Measurements from ENCODE around the gene SPATA31C2.
"Not testable (repeated sequence)": the region's sequence is repeated elsewhere in the genome, so short reads cannot be mapped to it uniquely, and the experiment has no call there.

Gene SPATA31C2

DNA sequence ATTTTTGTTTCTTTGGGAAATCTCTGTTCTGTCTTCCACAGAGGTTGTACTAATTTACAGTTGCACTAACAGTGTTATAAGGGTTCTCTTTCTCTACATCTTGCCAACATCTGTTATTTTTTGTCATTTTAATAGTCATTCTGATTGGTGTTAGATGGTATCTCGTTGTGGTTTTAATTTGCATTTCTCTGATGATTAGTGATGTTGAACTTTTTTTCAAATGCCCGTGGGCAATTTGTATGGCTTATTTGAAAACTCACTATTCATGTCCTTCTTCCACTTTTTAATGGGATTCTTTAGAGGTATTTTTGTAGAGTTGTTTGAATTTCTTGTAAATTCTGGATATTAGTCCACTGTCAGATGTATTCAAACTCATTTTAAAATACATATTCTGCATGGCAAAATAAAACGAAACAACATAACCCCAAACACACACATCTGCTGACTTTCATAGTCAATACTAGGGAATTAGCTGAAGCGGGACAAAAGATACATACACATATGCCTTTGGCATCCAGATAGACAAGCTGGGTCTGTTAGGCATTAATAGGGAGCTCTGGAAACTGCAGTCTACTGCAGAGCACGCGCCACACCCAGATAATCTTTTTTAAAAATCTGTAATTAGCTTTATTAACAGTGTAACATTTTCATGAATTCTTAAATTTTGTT lies 5.8 kb upstream of the SPATA31C2 start:
- no peak overlapping the region for H3K4me3 ChIP-seq (ENCODE audit: low read depth, low read length)
- TF ChIP-seq MYC (IDR thresholded peaks at IDR 0.05; ENCODE audit: low read depth, low read length) = no peak
- TF ChIP-seq, protein P1, sequence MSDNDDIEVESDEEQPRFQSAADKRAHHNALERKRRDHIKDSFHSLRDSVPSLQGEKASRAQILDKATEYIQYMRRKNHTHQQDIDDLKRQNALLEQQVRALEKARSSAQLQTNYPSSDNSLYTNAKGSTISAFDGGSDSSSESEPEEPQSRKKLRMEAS (IDR thresholded peaks at IDR 0.05; ENCODE audit: low read depth, low read length) = no peak
- no peak for TF ChIP-seq POLR2A (IDR thresholded peaks at IDR 0.05; ENCODE audit: extremely low read depth, insufficient read length)
- no peak for TF ChIP-seq CTCF (IDR thresholded peaks at IDR 0.05; ENCODE audit: low read depth, low read length)
- DNase-seq (ENCODE audit: low read depth) = no peak

DNA sequence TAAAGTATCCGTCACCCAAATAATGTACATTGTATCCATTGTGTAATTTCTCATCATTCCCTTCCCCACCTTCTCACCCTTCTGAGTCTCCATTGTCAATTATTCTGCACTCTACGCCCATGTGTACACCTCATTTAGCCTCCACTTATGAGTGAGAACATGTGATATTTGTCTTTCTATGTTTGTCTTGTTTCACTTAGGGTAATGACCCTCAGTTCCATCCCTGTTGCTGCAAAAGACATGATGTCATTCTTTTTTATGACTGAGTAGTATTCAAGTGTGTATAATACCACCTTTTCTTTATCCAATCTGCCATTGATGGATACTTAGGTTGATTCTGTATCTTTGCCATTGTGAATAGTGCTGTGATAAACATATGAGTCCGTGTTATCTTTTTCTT lies 4.9 kb upstream of the SPATA31C2 start:
- no peak for DNase-seq (ENCODE audit: low read depth)
- TF ChIP-seq, protein P1 (IDR thresholded peaks at IDR 0.05; ENCODE audit: low read depth, low read length) = no peak
- no peak for TF ChIP-seq POLR2A (IDR thresholded peaks at IDR 0.05; ENCODE audit: extremely low read depth, insufficient read length)
- no peak overlapping the region for H3K4me3 ChIP-seq (ENCODE audit: low read depth, low read length)

DNA sequence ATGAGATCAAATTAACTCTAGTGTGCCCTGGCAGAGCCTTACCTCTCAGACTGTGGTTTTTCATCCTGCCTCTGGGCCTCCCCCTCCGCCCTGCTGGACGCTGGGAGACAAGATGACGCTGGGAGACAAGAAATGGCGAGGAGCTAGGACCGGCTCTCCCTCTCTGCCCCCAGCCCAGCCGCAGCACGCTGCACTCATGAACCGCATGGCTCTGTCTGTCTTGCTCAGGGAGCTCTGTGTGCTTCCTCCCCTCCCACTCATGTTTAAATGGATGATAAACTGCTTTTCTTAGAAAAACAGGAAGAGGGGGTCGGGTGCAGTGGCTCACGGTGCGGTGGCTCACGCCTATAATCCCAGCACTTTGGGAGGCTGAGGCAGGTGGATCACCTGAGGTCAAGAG lies 4.7 kb downstream of the SPATA31C2 start:
- peak; percentile 51 for DNase-seq (ENCODE audit: low read depth)

DNA sequence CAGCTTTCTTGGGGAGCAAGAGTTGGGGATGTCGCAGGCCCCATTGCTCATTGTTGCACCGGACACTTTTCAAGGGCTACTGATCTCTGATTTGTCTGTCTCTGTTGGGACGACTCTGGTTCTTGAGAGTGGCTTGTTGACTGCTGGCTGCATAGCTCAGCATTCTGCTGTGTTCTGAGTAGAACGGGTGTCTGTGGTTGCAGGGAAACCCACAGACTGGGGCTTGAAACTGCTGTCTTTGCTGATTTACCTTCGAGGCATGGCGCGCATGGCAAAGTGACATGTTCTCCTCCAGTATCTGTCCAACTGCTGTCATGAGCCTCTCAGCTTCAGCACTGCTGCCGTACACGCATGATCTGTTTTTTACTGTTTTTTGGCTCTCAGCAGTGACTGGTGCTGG lies 8.7 kb downstream of the SPATA31C2 start:
- not testable (repeated sequence) for DNase-seq (ENCODE audit: low read depth); H3K4me3 ChIP-seq (ENCODE audit: low read depth, low read length)

More for the DNA sequence above, 4.7 kb downstream of the SPATA31C2 start:
- H3K4me3 ChIP-seq (ENCODE audit: low read depth, low read length) = not testable (repeated sequence)

GRCh38 chr9:88127700-88128300 lies 10.5 kb downstream of the SPATA31C2 start:
- not testable (repeated sequence) for DNase-seq (ENCODE audit: low read depth); H3K4me3 ChIP-seq (ENCODE audit: low read depth, low read length)

DNA sequence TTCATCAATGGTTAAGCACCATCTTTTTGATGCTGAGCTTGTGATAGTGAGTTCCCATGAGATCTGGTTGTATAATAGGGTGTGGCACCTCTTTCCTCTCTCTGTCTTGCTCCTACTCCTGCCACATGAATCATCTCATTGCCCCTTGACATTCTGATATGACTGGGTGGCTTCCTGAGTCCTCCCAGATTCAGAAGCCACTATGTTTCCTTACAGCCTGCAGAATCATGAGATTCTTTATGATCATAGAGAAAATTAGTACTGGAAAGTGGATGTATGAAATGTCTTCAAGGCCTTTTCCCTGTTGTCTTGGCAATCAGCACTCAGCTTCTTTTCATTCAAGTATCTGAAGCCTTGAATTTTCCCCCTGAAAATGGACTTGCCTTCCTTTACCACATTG lies 14.9 kb downstream of the SPATA31C2 start:
- DNase-seq (ENCODE audit: low read depth); H3K4me3 ChIP-seq (ENCODE audit: low read depth, low read length): not testable (repeated sequence)

- not testable (repeated sequence) for DNase-seq (ENCODE audit: low read depth); H3K4me3 ChIP-seq (ENCODE audit: low read depth, low read length)
These were observed 20.2 kb downstream of the SPATA31C2 start for GRCh38 chr9:88118121-88118520.

- not testable (repeated sequence) for H3K4me3 ChIP-seq (ENCODE audit: low read depth, low read length); DNase-seq (ENCODE audit: low read depth)
These were observed 23.2 kb downstream of the SPATA31C2 start for GRCh38 chr9:88114968-88115612.

DNA sequence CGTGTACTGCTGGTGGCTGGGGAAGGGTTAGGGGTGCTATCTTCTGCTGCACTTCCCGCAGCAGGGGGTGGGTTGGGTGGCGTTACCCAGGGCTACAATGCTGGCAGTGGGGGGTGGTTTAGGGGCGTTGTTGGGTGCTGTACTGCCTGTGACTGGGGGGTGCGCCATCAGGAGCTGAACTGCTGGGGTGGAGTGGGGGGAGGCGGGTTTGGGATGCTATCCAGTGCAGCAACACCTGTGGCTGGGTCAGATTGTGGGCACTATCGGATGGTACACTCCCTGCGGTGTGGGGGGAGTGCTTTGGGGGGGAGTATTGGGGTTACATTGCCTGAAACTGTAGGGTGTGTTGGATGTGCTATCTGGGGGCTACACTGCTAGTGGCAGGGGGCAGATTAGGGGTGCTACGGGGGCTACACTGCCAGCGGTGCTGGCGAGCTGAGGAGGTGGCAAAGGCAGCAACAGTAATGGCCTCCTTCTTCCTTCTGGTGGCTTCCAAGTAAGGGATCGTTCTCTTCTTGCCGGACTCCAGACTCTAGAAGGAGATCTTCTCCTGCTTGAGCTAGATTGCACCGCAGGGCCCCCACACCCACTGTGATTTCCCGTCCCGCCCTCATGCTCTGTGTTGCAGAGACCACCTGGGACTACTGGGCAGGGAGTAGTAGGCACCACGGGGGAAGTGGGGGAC lies 23.9 kb downstream of the SPATA31C2 start:
- H3K4me3 ChIP-seq (ENCODE audit: low read depth, low read length); DNase-seq (ENCODE audit: low read depth): not testable (repeated sequence)

GRCh38 chr9:88113156-88114130 lies 24.8 kb downstream of the SPATA31C2 start:
- not testable (repeated sequence) for DNase-seq (ENCODE audit: low read depth); H3K4me3 ChIP-seq (ENCODE audit: low read depth, low read length)

DNA sequence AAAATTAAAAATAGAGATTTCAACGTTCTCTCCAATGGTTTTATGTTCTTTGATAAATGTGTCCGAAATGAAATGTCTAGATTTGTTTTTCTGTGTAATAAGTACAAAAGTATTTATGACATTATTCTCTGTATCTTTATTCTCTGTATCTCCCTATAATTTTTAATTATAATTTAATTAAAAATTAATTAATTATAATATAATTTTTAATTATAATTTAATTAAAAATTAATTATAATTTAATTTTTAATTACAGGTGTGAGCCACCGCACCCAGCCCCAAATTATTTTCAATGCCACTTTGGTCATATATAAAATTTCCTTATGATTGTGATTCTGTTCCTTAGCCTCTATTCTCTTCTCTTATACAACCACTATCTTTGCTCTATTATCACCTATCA lies 28.2 kb downstream of the SPATA31C2 start:
- DNase-seq (ENCODE audit: low read depth) = no peak
- H3K4me3 ChIP-seq (ENCODE audit: low read depth, low read length) = no peak overlapping the region
- TF ChIP-seq, protein P1 (IDR thresholded peaks at IDR 0.05; ENCODE audit: low read depth, low read length) = no peak
- TF ChIP-seq CTCF (IDR thresholded peaks at IDR 0.05; ENCODE audit: low read depth, low read length) (no peak), MYC (IDR thresholded peaks at IDR 0.05; ENCODE audit: low read depth, low read length) (no peak), POLR2A (IDR thresholded peaks at IDR 0.05; ENCODE audit: extremely low read depth, insufficient read length) (no peak)
